Thoracic aorta (tissue), 2 donors: Measurements from ENCODE around the gene CDYL. TPM values are rescaled to one million over a fixed set of nuclear protein-coding genes. Genes with fewer than 3 reads are reported as not detected.
A peak's percentile ranks its signal among the peaks of the same experiment; 100 is the strongest.

Experiments
- ATAC-seq: fragments of 150-250 bp; one replicate; pipeline ENCODE4 v1.8.0; 2017; ENCODE audit warnings: low read depth; ENCODE audit not compliant: insufficient number of reproducible peaks, low FRiP score
- DNase-seq: peaks from one replicate; pipeline ENCODE4 v3.0.0-alpha.2; 2020; ENCODE audit warnings: low spot score
- H3K27ac ChIP-seq, 2 donors: fragments of 200-600 bp; sonication (generic); 1 replicate in 1 of 2; 2 replicates in 1 of 2; pipeline ENCODE4 v1.5.1; 2016; ENCODE audit warnings: mild to moderate bottlenecking in 2 of 2, moderate library complexity in 2 of 2
- H3K27me3 ChIP-seq: fragments of 200-600 bp; sonication (generic); replicated peaks from 2 replicates; pipeline ENCODE4 v1.6.0; 2016; ENCODE audit warnings: mild to moderate bottlenecking; ENCODE audit not compliant: insufficient read depth
- H3K36me3 ChIP-seq: fragments of 200-600 bp; sonication (generic); one replicate; pipeline ENCODE4 v1.5.1; 2016
- H3K4me1 ChIP-seq, 2 donors: fragments of 200-600 bp; sonication (generic); 1 replicate in 1 of 2; 2 replicates in 1 of 2; pipeline versions ENCODE4 v1.5.1 to v1.6.0; 2016; ENCODE audit warnings: low read depth in 2 of 2, mild to moderate bottlenecking in 1 of 2; ENCODE audit not compliant: control insufficient read depth in 1 of 2
- H3K4me3 ChIP-seq: fragments of 200-600 bp; sonication (generic); 2 replicates; pipeline ENCODE4 v1.5.1; 2016; ENCODE audit warnings: mild to moderate bottlenecking
- H3K9me3 ChIP-seq: fragments of 200-600 bp; sonication (generic); 2 replicates; pipeline ENCODE4 v1.5.1; 2016
- CTCF ChIP-seq: fragments of 200-600 bp; sonication (generic); IDR thresholded peaks from one replicate; pipeline ENCODE4 v1.5.1; 2019; ENCODE audit warnings: antibody characterized with exemption
- total RNA-seq, 2 donors: library from RNA; depleted of rRNA; stranded (reverse); fragments of >200 nt; gene quantifications; one replicate each; pipeline versions ENCODE4 v1.1.0 to v1.2.3, GENCODE V29; 2016

The CDYL gene
- total RNA-seq, 2 donors from 2014 or later: 22.7 to 38.2 TPM

- no peaks in the 10 kb centered on the region for H3K27me3 ChIP-seq
- no peak overlapping the region for H3K4me3 ChIP-seq
- ATAC-seq (no peak), DNase-seq (no peak)
- TF ChIP-seq CTCF: no peak
- H3K27ac ChIP-seq: no peak overlapping the region
- no peaks in the 10 kb centered on the region for H3K36me3 ChIP-seq
- peaks cover 4 to 14% of the 10 kb centered on the region in 2 donors for H3K4me1 ChIP-seq
- H3K9me3 ChIP-seq: no peaks in the 10 kb centered on the region
Measured at GRCh38 chr6:4772750-4773149, 3.5 kb upstream of the CDYL start.

- Histone ChIP-seq H3K9me3 (no peaks in the 10 kb centered on the region), H3K27ac (no peak overlapping the region), H3K4me1 (peaks cover 6 to 19% of the 10 kb centered on the region in 2 donors), H3K4me3 (no peak overlapping the region), H3K36me3 (no peaks in the 10 kb centered on the region), H3K27me3 (no peaks in the 10 kb centered on the region)
- ATAC-seq: no peak
- DNase-seq: no peak
- TF ChIP-seq CTCF: no peak
Measured at GRCh38 chr6:4773181-4773580, 3.0 kb upstream of the CDYL start.

- Histone ChIP-seq H3K9me3 (no peaks in the 10 kb centered on the region), H3K4me3 (peak overlapping the region; percentile 74), H3K36me3 (no peaks in the 10 kb centered on the region), H3K27ac (peak overlapping the region in 1 of 2 donors; percentile 63), H3K27me3 (no peaks in the 10 kb centered on the region), H3K4me1 (peaks cover 6 to 30% of the 10 kb centered on the region in 2 donors)
- DNase-seq (no peak), ATAC-seq (no peak)
- TF ChIP-seq CTCF: no peak
Measured at GRCh38 chr6:4774296-4774695, 1.9 kb upstream of the CDYL start.

GRCh38 chr6:4774715-4775493 is 1.3 kb upstream of the CDYL start:
- peak overlapping the region; percentile 74 for H3K4me3 ChIP-seq
- peaks cover 6 to 30% of the 10 kb centered on the region in 2 donors for H3K4me1 ChIP-seq
- H3K27ac ChIP-seq: peak overlapping the region; percentile 43 to 63
- H3K27me3 ChIP-seq: no peaks in the 10 kb centered on the region
- TF ChIP-seq CTCF: peak; percentile 0
- no peaks in the 10 kb centered on the region for H3K36me3 ChIP-seq
- H3K9me3 ChIP-seq: no peaks in the 10 kb centered on the region
- DNase-seq (no peak), ATAC-seq (no peak)

- Histone ChIP-seq H3K9me3 (no peaks in the 10 kb centered on the region), H3K36me3 (no peaks in the 10 kb centered on the region), H3K4me3 (peak overlapping the region; percentile 74), H3K4me1 (peaks cover 6 to 30% of the 10 kb centered on the region in 2 donors), H3K27ac (peak overlapping the region; percentile 54 to 63), H3K27me3 (no peaks in the 10 kb centered on the region)
- no peak for TF ChIP-seq CTCF
- ATAC-seq: peak; percentile 56
- no peak for DNase-seq
Measured at GRCh38 chr6:4775494-4776130, 592 bp upstream of the CDYL start.
